ENCODE results near the gene USP9X.

DNA sequence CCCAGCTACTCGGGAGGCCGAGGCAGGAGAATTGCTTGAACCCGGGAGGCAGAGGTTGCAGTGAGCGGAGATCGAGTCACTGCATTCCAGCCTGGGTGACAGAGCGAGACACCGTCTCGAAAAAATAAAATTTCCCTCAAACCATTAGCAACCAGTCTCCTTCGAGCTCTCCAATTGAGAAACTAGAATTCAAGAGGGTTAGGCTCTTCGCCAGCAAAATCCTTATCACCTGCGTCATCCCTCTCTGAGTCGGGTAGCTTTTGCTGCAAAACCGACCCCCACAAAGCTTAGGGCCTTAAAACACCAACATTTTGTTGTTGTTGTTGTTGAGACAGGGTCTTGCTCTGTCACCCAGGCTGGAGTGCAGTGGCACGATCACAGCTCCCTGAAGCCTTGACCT, 173.6 kb downstream of the USP9X start:
- TF ChIP-seq, protein P1, sequence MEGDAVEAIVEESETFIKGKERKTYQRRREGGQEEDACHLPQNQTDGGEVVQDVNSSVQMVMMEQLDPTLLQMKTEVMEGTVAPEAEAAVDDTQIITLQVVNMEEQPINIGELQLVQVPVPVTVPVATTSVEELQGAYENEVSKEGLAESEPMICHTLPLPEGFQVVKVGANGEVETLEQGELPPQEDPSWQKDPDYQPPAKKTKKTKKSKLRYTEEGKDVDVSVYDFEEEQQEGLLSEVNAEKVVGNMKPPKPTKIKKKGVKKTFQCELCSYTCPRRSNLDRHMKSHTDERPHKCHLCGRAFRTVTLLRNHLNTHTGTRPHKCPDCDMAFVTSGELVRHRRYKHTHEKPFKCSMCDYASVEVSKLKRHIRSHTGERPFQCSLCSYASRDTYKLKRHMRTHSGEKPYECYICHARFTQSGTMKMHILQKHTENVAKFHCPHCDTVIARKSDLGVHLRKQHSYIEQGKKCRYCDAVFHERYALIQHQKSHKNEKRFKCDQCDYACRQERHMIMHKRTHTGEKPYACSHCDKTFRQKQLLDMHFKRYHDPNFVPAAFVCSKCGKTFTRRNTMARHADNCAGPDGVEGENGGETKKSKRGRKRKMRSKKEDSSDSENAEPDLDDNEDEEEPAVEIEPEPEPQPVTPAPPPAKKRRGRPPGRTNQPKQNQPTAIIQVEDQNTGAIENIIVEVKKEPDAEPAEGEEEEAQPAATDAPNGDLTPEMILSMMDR (IDR thresholded peaks at IDR 0.05) = no peak
- TF ChIP-seq POLR2AphosphoS5 (IDR thresholded peaks at IDR 0.05) = no peak
